GM19023 (cell line): ENCODE measurements around the gene PRR14.

Experiments used
- ATAC-seq: cut with Tn5 transposase; IDR thresholded peaks from one replicate; pipeline ENCODE4 v1.9.1; 2021; ENCODE audit warnings: mild to moderate bottlenecking, moderate library complexity; ENCODE audit not compliant: unreplicated experiment

The PRR14 gene

DNA sequence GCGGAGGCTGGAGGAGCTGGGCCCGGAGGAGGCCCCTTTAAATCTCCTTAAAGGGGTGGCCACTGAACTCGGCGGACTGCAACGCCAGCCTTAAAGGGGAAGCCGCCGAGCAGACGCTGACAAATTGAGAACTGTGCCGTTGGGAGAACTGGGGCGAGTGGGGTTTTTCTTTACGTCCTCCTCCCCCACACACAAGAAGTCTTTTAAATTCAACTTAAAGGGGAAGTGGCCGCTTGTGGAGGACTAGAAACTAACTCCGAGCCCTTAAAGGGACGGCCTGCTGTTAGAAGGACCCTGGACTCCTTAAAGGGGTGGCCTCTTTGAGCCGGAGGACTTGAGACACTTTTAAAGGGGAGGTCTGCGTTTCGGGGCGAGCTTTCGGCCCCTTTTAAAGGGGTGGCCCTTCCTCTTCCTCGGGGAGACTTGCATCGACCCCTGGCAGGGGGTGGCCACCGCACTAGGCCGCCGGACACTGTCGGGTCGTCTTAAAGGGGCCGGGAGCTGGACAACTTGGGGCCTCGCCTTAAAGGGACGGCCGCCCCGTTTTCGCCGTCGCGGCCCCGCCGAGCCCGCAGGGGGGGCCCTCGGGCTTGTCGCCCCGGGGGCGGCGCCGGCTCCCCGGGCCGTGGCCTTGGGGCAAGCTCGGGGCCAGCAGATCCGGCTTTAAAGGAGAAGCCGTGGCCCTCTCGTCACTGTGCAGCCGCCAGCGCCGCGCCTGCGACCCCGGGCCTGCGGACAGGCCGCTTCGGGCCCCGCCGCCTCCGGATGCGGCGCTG, 8.2 kb downstream of the PRR14 start:
- ATAC-seq = peak; percentile 49

- no peak for ATAC-seq
These were observed 9.0 kb downstream of the PRR14 start for GRCh38 chr16:30659507-30660423.

GRCh38 chr16:30660424-30661261, 9.9 kb downstream of the PRR14 start:
- ATAC-seq = no peak

DNA sequence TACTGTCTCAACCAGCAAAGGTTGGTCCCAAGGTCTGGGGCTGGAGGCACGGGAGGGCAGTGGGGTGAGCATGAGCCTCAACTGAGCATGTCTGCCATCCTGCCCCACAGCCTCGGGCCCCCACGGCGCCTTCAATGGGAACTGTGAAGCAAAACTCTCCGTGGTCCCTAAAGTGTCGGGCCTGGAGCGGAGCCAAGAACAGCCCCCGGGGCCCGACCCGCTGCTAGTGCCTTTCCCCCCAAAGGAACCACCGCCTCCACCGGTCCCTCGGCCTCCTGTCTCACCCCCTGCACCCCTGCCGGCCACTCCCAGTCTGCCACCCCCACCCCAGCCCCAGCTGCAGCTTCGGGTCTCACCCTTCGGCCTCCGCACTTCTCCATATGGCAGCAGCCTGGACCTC, 11.7 kb downstream of the PRR14 start:
- ATAC-seq = no peak

- no peak for ATAC-seq
These were observed 12.3 kb downstream of the PRR14 start for GRCh38 chr16:30663038-30663437.

DNA sequence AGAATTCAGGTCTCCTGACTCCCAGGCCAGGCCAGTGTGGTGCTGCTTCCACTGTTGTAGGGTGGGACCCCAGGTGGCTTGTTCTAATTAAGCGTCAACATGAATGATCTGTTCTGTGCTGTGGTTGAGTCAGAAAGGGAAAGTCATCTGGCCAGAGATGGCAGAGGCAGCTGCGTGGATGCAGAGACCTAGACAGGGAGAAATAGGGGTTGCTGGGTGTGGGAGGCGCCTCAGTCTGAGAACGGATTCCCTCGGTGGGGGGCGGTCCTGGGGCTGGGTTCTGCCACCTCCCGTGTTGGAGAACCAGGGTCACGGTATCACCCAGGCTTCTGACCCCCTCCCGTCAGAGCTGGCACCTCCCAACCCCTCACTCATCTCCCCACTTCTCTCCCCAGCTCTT, 13.1 kb downstream of the PRR14 start:
- ATAC-seq = no peak

- no peak for ATAC-seq
These were observed 13.9 kb downstream of the PRR14 start for GRCh38 chr16:30664616-30665109.

- no peak for ATAC-seq
These were observed 14.5 kb downstream of the PRR14 start for GRCh38 chr16:30665155-30665829.

- ATAC-seq = no peak
These were observed 15.1 kb downstream of the PRR14 start for GRCh38 chr16:30665830-30666190.

- ATAC-seq = no peak
These were observed 15.9 kb downstream of the PRR14 start for GRCh38 chr16:30666681-30667080.

DNA sequence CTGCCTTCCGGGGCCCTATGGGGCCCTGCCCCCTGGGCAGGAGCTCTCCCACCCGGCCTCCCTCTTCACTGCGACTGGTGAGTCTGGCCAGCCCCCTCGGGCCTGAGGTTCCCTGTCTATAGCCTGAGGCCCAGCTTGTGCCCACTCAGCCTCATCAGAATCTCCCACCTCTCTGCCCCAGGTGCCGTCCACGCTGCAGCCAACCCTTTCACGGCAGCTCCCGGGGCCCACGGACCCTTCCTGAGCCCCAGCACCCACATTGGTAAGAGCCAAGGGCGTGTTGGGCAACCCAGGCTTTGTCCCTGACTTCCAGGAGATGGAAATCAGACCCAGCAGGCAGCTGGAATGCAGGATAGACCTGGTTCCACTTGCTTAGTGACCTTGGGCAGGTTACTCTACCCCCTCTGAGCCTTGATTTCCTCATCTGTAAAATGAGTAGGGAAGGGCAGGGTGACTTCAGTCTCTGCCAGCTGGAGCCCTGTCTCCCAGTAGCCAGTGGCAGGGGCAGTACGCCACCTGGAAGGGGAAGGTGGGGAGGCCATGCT, 16.7 kb downstream of the PRR14 start:
- ATAC-seq = no peak

DNA sequence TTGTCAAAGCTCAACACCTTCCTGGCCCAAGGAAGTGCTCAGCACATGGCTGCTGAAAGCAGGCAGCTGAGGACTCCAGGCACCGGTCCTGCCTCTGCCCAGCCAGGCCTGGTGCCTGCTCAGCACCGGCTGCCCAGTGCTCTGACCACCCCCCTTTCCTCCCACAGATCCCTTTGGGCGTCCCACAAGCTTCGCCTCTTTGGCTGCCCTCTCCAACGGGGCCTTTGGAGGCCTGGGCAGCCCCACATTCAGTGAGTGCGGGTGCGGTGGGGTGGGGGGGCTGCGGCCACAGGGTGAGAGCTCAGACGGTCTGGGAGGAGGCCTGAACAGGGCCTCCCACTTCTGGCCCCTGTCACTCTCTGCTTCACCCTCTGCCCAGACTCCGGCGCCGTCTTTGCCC, 17.6 kb downstream of the PRR14 start:
- no peak for ATAC-seq

- ATAC-seq = no peak
These were observed 18.5 kb downstream of the PRR14 start for GRCh38 chr16:30669026-30669902.

DNA sequence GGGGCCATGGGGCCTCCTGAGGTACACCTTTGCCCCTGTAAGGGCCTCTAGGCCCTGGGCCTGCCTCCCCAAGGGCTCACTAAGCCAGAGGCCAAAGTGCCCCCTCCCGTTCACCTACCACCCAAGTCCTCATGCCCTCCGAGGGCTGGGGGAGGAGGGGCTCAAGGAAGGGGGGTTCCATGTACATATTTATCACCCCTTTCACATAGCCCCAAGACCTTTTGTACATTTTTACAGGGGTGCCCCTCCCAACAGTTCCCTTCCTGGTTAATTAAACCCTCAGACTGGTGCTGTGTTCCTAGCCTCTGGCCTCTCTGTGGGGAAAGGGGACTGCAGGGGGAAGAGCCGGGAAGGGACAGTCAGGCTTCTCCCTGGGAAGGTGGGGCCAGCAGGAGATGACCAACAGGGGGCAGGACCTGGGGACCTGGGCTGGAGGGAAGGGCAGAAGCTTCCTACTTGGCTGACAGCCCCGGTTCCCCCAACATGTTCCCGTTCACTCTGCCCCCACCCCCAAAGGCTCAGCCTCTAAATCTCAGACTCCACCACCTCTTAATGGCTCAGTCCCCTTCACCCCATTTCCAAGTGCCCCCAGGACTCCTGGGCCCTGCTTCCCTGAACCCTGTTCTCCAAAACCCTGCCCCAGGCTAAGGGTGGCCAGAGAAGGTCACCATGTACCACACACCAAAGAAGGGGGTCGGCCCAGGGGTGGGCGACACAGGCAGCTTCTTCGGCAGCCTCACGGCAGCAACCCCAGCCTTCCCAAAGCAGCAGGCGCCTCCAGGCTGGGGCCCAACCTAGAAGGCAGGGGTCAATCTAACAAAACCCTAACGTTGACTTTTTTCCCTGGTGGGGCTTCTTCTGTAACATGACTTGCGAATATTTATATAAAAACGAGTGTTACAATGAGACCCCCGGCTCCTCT, 19.4 kb downstream of the PRR14 start:
- ATAC-seq = no peak

DNA sequence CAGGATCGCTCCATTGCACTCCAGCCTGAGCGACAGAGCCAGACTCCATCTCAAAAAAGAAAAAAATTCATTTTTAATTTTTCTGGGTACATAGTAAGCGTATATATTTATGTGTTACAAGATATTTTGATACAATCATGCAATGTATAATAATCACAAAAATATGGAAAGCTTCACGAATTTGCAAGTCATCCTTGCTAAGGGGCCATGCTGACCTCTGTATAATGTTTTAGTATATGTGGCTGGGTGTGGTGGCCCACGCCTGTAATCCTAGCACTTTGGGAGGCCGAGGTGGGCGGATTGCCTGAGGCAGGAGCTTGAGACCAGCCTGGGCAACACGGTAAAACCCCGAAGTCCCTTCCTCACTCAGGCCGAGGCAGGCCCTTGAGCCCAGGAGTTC, 24.4 kb downstream of the PRR14 start:
- ATAC-seq = no peak

DNA sequence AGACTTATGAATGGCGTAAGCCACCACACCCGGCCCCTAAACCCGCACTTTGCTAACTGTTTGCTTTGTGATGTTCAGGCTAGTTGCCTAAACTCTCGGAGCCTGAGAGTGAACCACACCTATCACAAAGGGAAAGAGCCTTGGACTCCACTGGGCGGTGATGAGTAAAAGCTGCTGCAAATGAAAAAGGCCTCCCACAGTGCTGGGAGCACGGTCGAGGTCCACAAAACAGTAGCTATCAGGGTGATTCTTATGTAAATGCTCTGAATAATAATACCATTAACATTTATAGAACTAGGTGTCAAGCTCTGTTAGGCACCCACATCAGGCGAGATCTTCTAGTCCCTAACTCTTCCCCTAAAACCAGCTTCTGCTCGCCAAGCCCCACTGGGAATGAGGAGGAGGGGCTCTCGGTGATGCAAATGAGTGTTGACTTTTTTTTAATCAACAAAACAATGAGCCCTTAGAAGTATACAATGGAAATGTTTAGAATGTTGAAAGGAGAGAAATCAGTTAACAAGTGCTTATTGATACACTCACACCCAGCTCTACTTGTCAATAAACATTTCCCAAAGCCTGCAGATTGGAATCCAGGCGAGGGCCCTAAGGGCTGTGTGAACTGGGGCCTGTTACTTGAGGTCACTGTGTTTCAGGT, 27.3 kb downstream of the PRR14 start:
- no peak for ATAC-seq

DNA sequence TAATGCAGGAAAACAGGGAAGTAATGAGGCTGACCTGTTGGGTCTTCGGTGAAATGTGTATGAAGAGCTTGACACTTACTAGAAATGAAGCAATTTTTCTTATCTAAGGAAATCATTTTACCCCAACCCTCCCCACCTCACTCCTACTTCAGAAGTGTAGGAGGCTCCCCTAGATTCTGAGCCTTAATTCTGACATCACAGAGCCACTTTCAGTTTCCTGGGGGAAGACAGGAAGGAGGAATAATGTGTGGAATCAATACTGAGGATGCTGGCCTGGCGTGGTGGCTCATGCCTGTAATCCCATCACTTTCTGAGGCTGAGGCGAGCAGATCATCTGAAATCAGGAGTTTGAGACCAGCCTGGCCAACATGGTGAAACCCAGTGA, 27.8 kb downstream of the PRR14 start:
- no peak for ATAC-seq

DNA sequence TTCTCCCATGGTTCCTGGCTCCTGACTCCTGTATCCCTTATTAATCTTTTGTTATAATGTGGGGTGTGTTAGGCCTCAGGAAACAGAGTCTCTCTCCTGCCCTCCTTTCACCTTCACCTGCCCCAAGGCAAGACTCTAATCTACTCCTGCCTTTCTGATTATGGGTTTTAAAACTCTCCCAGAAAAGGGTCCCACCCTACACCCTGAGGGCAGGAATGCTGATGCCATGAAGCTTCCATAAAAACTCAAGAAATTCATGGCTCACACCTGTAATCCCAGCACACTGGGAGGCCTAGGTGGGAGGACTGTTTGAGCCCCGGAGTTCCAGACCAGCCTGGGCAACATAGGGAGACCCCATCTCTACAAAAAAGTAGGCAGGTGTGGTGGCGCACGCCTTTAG, 29.6 kb downstream of the PRR14 start:
- no peak for ATAC-seq
